SU-DHL-6 (cell line): ENCODE measurements around the gene MVP.

Source experiments
- H2AFZ ChIP-seq: fragments of 200-600 bp; sonication (generic); 2 replicates; pipeline ENCODE4 v1.6.1; 2014; ENCODE audit warnings: low read depth, mild to moderate bottlenecking, moderate library complexity, mixed read lengths, antibody characterized with exemption, low read length; ENCODE audit not compliant: severe bottlenecking
- H3F3A ChIP-seq: fragments of 200-600 bp; shearing (Covaris generic); 2 replicates; pipeline ENCODE4 v1.6.0; 2016; ENCODE audit warnings: antibody characterized with exemption, mild to moderate bottlenecking; ENCODE audit not compliant: insufficient read depth
- H3K27ac ChIP-seq: fragments of 200-600 bp; sonication (generic); 2 replicates; pipeline ENCODE4 v1.5.1; 2016; ENCODE audit warnings: low read depth, mild to moderate bottlenecking, low read length, moderate library complexity, mixed read lengths
- H3K27me3 ChIP-seq: fragments of 200-600 bp; sonication (generic), shearing (Covaris generic); 2 replicates; pipeline ENCODE4 v1.6.0; 2014; ENCODE audit warnings: mild to moderate bottlenecking, low read length
- H3K36me3 ChIP-seq: fragments of 200-600 bp; sonication (generic); 2 replicates; pipeline ENCODE4 v1.6.1; 2014; ENCODE audit warnings: mild to moderate bottlenecking, low read length, mixed read lengths
- H3K4me2 ChIP-seq: fragments of 300-600, 200-600 bp; shearing (Covaris generic), sonication (generic); 2 replicates; pipeline ENCODE4 v1.6.0; 2014; ENCODE audit warnings: low read length, low read depth, mild to moderate bottlenecking; ENCODE audit not compliant: poor library complexity, severe bottlenecking
- H3K4me3 ChIP-seq: fragments of 200-600 bp; sonication (generic); 2 replicates; pipeline ENCODE4 v1.5.1; 2014; ENCODE audit warnings: antibody characterized with exemption, low read length, mild to moderate bottlenecking, mixed read lengths; ENCODE audit not compliant: insufficient read depth, poor library complexity, severe bottlenecking
- H3K79me2 ChIP-seq: fragments of 200-600 bp; sonication (generic); 2 replicates; pipeline ENCODE4 v1.6.1; 2014; ENCODE audit warnings: mild to moderate bottlenecking, low read length, moderate library complexity; ENCODE audit not compliant: insufficient read depth
- H3K9ac ChIP-seq: fragments of 200-600 bp; sonication (generic); 2 replicates; pipeline ENCODE4 v1.7.0; 2014; ENCODE audit warnings: mild to moderate bottlenecking, low read length
- H3K9me2 ChIP-seq: fragments of 200-600 bp; sonication (generic); replicated peaks from 2 replicates; pipeline ENCODE4 v1.6.1; 2014; ENCODE audit warnings: low read length; ENCODE audit not compliant: insufficient read depth
- H3K9me3 ChIP-seq: fragments of 200-600 bp; sonication (generic); 2 replicates; pipeline ENCODE4 v1.6.1; 2014; ENCODE audit warnings: low read length, mixed read lengths; ENCODE audit not compliant: insufficient read depth
- H4K20me1 ChIP-seq: fragments of 200-600 bp; sonication (generic); 2 replicates; pipeline ENCODE4 v1.6.1; 2014; ENCODE audit warnings: low read depth, mild to moderate bottlenecking, antibody characterized with exemption, low read length, moderate library complexity, mixed read lengths
- EZH2phosphoT487 ChIP-seq: fragments of 200-600 bp; sonication (generic), shearing (Covaris generic); conservative IDR thresholded peaks from 2 replicates; pipeline ENCODE4 v1.6.1; 2018; ENCODE audit warnings: mild to moderate bottlenecking, antibody characterized with exemption, low read length, moderate library complexity, mixed read lengths
- TF ChIP-seq, protein P1 (sequence below): fragments of 200-600 bp; sonication (generic); IDR thresholded peaks from one replicate; pipeline ENCODE4 v1.5.1; 2017; ENCODE audit warnings: antibody characterized with exemption, mild to moderate bottlenecking, low read length, moderate library complexity; ENCODE audit not compliant: insufficient read depth, poor library complexity, severe bottlenecking

MVP gene

DNA sequence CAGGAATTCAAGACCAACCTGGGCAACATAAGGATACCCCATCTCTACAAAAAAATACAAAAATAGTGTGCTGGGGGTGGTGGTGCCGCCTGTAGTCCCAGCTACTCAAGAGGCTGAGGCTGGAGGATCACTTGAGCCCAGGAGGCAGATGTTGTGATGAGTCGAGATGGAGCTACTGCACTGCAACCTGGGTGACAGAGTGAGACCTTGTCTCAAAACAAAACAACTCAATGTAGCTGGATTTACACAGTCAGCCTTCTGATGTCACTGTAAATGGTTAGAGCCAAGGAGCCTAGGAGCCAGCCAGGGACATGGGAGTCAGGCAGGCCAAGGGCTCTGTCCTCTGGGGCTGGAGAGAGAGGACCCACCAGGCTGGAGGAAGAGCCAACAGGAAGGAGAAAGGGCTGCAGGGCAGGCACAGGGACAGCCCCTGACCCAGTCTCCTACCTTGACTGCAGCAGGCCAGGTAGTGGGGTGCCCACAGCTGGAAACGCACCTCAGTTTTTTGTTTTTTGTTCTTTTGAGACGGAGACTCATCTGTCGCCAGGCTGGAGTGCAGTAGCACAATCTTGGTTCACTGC, 34.3 kb downstream of the MVP start:
- no peaks in the 10 kb centered on the region for H3K9me3 ChIP-seq
- no peaks in the 10 kb centered on the region for H3F3A ChIP-seq
- H3K36me3 ChIP-seq: no peaks in the 10 kb centered on the region
- no peaks in the 10 kb centered on the region for H3K27me3 ChIP-seq
- H3K27ac ChIP-seq: no peak overlapping the region
- no peak overlapping the region for H2AFZ ChIP-seq
- H3K79me2 ChIP-seq: no peaks in the 10 kb centered on the region
- no peaks in the 10 kb centered on the region for H4K20me1 ChIP-seq
- no peak overlapping the region for H3K9ac ChIP-seq
- no peaks in the 10 kb centered on the region for H3K9me2 ChIP-seq
- H3K4me3 ChIP-seq: no peak overlapping the region
- TF ChIP-seq, protein P1, sequence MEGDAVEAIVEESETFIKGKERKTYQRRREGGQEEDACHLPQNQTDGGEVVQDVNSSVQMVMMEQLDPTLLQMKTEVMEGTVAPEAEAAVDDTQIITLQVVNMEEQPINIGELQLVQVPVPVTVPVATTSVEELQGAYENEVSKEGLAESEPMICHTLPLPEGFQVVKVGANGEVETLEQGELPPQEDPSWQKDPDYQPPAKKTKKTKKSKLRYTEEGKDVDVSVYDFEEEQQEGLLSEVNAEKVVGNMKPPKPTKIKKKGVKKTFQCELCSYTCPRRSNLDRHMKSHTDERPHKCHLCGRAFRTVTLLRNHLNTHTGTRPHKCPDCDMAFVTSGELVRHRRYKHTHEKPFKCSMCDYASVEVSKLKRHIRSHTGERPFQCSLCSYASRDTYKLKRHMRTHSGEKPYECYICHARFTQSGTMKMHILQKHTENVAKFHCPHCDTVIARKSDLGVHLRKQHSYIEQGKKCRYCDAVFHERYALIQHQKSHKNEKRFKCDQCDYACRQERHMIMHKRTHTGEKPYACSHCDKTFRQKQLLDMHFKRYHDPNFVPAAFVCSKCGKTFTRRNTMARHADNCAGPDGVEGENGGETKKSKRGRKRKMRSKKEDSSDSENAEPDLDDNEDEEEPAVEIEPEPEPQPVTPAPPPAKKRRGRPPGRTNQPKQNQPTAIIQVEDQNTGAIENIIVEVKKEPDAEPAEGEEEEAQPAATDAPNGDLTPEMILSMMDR: no peak
- no peak for TF ChIP-seq EZH2phosphoT487
- H3K4me2 ChIP-seq: no peak overlapping the region

DNA sequence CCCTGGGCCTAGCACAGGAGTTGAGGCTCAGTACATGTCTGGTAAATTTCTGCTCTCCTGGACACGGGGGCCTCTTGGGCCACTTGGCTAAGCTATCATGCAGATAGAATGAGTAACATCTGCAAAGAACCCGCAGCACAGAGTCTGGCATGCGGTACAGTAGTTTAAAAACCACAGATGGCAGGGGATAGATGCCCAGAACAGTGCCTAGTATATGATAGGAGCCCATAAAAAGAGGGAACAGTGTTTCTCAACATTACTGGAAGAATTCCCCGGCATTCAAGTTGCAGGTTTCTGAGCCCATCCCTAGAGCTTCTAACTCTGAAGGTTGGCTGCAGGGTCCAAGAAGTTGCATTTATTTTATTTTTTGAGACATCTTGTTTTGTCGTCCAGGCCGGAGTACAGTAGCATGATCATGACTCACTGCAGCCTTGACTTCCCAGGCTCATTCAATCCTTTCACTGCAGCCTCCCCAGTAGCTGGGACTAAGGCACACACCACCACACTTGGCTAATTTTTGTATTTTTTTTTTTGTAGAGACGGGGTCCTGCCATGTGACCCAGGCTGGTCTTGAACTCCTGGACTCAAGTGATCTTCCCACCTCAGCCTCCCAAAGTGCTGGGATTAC, 37.0 kb downstream of the MVP start:
- Histone ChIP-seq H3K9me2 (no peaks in the 10 kb centered on the region), H3F3A (no peaks in the 10 kb centered on the region), H2AFZ (no peak overlapping the region), H3K27me3 (no peaks in the 10 kb centered on the region), H3K9me3 (no peaks in the 10 kb centered on the region), H3K4me2 (no peak overlapping the region), H3K9ac (no peak overlapping the region), H3K36me3 (no peaks in the 10 kb centered on the region), H3K27ac (no peak overlapping the region), H3K79me2 (no peaks in the 10 kb centered on the region; the same call in 1 of the 2 replicates), H3K4me3 (no peak overlapping the region), H4K20me1 (no peaks in the 10 kb centered on the region)
- TF ChIP-seq EZH2phosphoT487: no peak
- TF ChIP-seq, protein P1: no peak

DNA sequence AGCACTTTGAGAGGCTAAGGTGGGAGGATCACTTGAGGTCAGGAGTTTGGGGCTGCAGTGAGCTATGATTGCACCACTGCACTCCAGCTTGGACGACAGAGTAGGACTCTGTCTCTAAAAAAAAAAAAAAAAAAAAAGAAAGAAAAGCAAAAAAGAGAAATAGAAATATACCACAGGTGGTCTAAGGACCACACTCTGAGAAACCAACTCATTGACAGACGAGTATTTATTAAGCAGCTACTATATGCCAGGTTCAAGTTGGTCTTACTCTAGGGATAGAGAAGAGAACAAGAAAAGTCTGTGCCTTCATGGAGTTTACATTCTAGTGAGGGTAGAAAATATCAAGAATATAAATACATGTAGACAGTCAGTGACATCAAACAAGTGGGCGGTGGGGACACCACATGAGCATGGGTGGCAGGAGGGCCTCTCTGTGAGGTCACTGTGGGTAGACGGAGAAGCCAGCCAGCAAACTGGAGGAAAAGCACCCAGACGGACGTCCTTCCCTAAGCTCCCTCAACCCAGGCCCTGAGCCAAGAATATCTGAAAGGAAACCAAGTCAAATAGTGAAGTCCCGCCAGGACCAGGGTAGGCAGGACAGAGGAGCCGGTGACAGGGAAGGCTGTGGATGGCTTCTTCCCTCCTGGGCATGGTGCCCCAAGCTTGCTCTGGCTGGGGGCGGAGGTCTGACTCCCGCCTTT, 38.0 kb downstream of the MVP start:
- no peak overlapping the region for H2AFZ ChIP-seq
- H3K9me3 ChIP-seq: no peaks in the 10 kb centered on the region
- no peak overlapping the region for H3K4me2 ChIP-seq
- H3F3A ChIP-seq: no peaks in the 10 kb centered on the region
- no peak for TF ChIP-seq EZH2phosphoT487
- TF ChIP-seq, protein P1: no peak
- H3K79me2 ChIP-seq: no peaks in the 10 kb centered on the region; the same call in 1 of the 2 replicates
- no peak overlapping the region for H3K4me3 ChIP-seq
- H3K9me2 ChIP-seq: no peaks in the 10 kb centered on the region
- H3K9ac ChIP-seq: no peak overlapping the region
- H3K27ac ChIP-seq: no peak overlapping the region
- H3K27me3 ChIP-seq: no peaks in the 10 kb centered on the region
- H3K36me3 ChIP-seq: no peaks in the 10 kb centered on the region
- H4K20me1 ChIP-seq: no peaks in the 10 kb centered on the region
